Epithelial cell of prostate (primary cell): ENCODE data around the gene PTPDC1.

Source experiments
- DNase-seq: peaks from one replicate; pipeline ENCODE4 v3.0.0-alpha.2; 2011; ENCODE audit warnings: low read depth, low spot score
- H3K27ac ChIP-seq: fragments of 450-650 bp; 2 replicates; pipeline ENCODE4 v1.5.1; 2017; ENCODE audit warnings: mild to moderate bottlenecking

The PTPDC1 gene

DNA sequence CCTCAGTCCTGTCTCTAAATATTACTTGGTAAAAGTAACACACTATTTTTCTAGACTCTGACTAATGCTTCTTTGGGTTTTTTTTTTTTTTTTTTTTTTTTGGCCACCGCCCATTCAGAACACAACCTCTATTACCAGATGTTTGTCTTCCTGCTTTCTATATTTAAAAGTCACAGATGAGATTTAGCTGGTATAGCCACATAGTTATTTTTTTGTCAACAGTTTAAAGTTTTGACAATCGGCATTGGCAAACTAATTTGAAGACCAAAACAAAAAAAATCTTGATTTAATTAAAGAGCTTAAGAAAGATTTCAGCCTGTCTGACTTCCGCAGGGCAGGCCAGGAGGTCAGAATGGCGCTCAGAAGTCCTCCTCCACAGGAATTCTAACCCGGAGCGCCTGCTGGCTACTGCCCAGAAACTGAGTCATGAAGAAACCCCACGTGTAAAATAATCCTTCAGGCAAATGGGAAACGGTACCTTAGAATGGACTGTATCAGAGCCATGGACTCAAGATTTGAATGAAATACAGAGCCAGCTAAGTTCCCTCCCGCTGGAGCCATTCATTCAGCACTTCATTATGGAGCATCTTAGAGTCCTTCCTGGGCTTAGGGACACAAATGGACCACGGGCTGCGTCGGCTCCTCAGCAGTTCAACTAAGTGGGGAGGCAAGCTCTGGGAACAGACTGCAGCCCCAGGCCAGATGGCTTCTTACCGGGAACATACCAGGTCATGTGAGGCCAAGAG lies 55.6 kb downstream of the PTPDC1 start:
- DNase-seq: peak; percentile 27
- H3K27ac ChIP-seq: peak overlapping the region; percentile 77

DNA sequence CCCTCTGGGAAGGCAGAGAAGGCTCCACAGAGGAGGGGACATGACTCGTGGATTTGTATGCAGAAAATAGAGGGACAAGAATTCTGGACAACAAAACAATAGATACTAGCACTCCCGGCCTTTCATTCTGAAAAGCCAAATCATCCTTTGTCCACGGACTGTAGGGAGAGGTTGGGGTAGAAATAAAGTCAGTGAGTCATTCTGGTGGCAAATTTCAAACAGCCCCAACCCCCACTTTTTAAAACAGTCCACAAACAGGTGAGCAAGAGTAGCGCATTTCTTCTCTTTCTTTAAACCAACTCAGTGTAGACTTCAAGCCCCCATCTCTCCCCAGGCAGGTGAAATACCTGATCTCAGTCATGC lies 56.1 kb downstream of the PTPDC1 start:
- DNase-seq: no peak
- H3K27ac ChIP-seq: peak overlapping the region; percentile 77

DNA sequence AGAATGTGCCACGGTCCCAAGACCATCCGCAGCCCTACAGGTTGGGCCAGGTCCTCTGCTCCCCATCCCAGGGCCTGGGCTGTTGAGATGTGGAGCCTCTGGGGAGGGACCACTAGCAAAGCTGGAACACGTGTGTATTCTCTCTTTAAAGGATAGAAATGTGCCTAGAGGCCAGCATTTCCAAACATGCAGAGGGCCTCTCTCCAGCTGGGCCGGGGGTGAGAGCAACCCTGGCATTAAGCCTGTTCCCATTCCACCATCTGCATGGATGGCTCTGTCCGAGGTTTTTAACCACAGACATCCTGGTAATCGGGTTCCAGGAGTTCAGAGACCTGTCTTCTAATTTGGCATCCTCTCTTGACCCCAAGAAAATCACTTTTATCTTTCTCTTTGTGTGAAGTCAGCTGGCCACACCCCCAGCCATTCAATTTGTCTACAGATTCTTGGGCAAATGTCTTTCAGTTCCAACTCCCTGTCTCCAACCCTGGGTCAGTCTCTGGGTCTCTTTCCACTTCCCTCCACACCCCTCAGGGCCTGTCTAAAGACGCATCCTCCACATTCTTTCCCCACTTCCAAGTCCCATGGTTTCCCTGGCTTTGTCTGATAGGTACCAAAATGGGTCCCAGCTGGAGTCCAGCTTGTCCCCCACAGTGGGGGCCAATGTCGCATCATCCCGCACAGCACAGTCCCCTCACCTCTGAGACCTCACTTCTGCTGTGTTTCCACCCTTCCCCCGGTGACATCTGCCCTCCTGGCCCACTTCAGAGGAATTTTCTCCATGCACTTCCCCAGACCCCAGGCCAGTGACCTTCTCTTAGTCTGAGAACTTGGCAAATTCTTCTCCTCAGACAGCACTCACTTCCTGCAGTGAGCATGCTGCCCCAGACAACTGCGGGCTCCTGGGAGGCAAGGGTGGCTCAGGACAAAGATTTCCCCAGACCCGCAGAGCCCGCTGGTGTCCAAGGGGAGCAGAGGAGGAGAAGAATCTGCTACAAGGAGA lies 56.8 kb downstream of the PTPDC1 start:
- DNase-seq: no peak
- no peak overlapping the region for H3K27ac ChIP-seq

DNA sequence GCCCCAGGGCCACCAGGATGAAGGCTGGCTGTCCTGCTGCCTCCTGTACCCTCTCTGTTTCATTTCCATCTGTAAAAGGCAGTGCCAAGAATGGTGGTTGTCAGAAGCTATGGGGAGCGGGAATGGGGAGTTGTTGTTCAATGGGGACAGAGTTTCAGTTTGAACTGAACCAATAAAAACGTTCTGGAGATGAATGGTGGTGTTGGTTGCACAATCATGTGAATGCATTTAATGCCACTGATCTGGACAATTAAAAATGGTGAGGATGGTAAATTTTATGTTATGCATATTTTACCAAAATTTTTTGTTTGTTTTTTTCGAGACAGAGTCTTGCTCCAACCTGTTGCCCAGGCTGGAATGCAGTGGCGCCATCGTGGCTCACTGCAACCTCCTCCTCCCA lies 58.1 kb downstream of the PTPDC1 start:
- no peak overlapping the region for H3K27ac ChIP-seq
- no peak for DNase-seq

DNA sequence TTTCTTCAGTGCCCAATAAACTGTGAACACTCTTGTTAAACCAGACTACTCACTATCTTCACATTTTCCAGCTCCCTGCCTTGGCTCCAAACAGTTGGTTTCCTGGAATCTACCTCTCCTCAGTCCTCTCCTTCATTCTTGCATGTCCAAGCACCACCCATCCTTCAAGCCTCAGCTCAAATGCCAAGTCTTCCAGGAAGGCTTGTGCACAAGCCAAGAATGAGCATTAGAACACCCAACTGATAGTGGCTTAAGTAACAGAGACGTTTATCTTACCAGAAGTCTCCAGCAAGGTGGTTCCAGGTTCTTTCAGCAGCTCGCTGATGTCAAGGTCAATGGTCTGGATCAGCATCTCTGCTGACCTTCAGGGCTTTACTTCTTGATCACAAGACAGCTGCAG lies 60.1 kb downstream of the PTPDC1 start:
- no peak overlapping the region for H3K27ac ChIP-seq
- DNase-seq: no peak

DNA sequence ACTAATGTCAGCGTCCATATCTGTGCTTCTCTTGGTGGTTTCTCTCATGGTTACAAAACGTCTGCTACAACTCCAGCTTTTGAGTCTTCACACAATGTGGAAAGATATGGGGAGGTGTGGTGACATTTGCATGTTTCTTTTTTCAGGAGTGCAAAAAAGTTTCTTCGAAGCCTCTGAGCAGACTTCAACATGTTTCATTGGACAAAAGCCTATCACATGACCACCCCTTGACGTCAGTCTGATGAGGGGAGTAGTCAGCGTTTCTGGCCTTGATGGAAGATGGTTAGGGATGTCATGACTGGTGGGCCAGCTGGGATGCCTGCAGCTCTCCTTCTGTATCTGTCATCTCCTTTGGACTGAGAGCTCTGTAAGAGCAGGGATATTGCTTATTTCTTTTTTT lies 61.4 kb downstream of the PTPDC1 start:
- DNase-seq: no peak
- H3K27ac ChIP-seq: no peak overlapping the region

DNA sequence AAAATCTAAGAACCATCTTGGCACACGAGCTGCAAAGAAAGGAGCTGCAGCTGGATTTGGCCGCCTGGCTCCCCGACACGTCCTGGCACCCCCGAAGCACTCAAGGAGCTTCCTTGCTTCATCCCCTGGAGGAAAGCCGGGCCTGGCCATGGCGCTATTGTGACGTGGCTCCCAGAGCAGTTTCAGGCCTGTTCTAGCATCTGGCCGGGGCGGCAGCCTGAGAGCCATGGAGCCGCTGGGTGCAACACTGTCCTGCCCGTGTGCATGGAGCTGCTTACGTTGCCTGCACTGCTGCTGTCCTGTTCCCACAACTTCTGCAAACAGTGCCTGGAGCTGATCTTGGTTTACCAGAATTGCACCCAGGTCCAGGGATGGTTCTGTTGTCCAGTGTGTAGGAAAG lies 63.5 kb downstream of the PTPDC1 start:
- no peak for DNase-seq
- H3K27ac ChIP-seq: no peak overlapping the region

DNA sequence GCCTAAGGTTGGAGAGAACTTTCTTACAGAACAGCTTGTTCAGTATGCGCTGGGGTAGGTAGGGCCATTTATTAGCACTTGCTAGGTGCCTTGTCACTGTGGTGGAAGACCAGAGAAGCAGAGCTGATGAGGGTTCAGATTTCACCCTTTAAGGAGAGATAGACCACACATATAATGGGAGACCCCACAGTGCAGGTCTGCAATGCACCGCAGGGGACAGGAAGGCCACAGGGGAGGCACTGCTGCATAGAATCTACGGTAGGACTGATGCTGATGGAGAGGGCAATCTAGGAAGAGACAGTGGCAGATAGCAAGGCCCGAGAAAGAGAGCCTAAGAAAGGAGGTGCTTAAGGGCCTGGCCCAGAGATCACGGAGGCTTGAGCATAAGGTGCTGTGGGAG lies 64.2 kb downstream of the PTPDC1 start:
- no peak overlapping the region for H3K27ac ChIP-seq
- DNase-seq: no peak

DNA sequence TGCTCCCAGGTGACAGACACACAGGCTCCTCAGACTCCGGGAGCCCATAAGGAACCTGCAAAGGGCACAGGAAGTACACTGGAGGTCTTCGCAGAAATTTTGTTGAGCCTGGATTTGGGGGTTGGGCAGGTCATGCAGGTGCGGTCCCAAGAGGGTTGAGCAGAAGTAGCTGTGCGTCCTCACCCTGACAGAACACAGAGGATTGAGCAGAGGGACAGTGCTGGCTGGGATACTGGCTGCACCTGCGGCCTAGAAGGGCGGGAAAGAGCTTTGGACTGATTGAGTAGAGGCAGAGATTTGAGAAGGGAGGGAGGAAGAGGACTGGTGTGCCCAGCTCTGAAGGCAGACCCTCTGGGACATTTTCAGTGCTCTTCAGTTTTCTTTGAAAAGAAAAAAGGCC lies 65.4 kb downstream of the PTPDC1 start:
- H3K27ac ChIP-seq: no peak overlapping the region
- no peak for DNase-seq

DNA sequence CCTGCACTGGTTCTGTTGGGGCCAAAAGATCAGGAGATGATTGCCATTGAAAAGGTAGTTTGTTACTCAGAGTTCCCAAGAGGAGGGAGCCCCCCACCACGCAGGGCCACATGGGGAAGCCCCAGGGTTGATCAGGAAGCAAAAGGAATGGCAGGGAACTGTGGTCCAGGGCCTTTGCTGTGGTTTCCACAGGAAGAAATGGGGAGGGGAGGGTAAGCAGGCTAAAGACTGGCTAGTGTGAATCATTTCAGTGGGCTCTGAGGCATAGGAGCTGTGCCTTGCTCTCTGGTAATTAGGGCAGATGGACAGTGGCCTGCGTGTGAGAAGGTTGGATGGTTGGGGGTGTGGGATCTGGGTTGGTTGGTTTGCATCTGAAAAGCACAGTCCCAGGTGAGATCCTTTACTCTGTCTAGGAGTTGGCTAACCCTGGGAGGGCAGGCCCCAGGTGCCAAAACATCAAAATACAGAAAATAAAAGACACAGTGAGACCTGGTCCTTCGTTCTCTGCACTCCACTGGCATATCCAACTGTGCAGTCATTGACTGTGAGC lies 66.1 kb downstream of the PTPDC1 start:
- H3K27ac ChIP-seq: no peak overlapping the region
- DNase-seq: no peak

DNA sequence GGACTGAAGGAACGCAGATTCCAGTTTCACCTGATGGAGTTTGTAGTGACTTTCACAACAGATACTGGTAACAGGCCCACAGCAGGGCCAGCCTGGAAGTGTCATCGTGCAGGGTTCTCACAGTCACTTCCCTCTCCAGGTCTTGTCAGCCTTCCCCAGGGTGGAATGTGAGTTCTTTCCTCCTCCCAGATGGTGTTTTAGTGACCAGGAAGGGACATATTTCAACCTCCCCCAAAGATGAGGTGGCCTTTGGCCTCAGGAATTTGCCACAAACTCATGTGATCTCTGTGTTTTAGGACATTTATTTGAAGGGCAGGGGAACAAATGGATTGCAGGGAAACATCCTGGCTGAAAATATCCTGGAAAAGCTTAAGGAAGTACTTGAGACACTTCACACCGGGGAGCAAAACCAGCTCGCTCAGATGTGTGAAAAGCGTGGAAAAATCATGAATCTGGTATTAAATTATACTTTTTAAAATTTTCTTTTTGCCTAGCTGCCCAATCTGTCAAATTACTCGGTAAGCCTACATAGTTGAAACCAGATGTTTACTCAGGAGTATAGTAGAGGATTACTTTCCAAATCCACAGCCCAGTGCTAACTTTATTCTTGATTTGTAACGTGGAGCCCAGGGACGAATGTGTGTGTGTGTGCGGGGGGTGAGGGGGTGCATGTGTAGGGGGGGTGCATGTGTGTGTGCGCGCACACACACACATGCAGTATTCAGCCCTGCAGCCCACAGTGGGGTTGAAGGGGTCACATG lies 66.8 kb downstream of the PTPDC1 start:
- DNase-seq: no peak
- no peak overlapping the region for H3K27ac ChIP-seq

DNA sequence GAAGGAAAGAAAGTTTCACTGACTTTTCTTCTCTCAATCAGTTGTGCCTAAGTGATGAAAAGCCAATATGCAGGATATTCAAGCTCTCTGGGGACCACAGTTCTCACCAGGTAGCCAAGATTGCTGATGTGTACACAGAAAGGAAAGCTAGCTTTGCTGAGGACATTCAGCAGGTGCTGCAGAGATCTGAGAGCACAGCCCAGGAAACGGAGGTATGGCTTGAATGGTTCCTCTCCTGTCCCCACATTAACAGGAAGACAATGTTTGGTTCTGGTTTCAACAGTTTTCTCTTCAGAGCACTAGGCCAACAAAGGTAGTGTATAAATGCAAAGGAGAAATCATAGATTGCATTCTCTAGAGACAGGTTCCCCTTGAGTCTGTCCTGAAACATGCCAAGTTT lies 69.6 kb downstream of the PTPDC1 start:
- no peak overlapping the region for H3K27ac ChIP-seq
- no peak for DNase-seq

DNA sequence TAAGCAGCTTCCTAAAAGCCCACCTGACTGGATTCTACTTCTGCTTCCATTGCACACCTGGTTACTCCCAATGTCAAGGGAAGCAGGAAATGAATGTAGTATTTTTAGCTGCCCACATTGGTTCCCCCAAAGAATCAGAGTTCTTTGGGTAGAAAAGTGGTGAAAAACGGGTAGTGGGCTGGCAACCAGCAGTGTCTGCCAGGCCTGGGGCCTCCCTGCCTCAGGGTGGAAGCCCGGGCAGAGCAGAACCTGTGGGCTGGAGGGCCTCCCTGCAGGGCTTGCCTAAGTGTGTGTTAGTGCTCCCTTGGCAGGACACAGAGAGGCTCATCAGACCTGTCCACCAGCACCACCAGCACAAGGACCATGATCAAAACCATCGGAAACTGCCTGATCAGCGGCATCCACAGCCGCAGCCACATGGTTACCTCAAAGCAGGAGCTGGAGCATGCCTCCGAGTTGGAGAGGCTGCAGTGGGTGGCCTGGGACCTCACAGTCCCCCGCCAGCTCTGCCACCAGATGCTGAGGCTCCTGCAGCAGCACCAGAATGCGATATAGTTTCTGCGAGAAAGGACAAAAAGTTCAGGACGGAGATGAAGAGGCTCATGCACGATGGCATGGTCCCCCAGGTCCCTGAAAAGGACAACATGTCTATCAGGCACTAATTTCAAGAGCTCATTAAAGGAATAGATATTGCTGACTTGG lies 72.2 kb downstream of the PTPDC1 start:
- no peak for DNase-seq
- H3K27ac ChIP-seq: no peak overlapping the region

DNA sequence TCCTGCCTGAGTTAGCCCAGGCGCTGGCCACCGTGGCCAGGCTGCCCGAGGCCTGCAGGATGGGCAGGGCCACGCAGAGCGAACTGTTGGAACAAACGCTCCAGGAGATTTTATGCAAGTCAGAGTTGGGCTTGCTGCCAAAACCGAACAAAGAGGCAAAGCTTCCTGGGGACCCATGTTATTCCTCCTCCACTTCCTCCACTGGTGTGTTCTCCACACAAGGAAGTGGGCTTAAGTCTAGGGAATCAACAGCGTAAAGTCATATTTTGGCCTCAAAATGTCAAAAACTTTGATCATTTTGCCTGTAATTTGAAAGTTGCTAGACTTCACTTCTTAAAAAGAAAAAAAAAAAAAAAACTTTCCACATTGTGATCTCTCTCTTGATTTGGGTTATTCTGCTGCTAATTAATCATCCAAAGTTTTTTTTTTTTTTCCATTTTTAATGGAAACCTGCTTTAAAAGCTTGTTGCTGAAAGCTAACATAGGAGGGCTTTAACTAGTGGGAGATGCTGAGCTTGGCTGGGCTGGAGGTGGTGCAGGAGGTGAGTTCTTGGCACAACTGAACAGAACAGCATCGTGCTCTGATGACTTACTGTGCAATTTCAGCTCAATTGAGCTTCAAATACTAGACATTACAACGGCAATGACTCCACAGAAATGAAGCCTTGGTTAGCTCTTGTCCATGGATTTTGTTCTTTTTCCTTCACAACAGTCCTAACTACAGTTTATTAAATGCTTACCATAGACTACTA lies 73.0 kb downstream of the PTPDC1 start:
- no peak overlapping the region for H3K27ac ChIP-seq
- DNase-seq: no peak
